Fibroblast of peridontal ligament (primary cell): ENCODE data around the gene FAM174C.
"Not testable (repeated sequence)": the region's sequence is repeated elsewhere in the genome, so short reads cannot be mapped to it uniquely, and the experiment has no call there.

Experiments
- DNase-seq: peaks from one replicate; pipeline ENCODE4 v3.0.0-alpha.2; 2010; ENCODE audit errors: extremely low read depth

Gene FAM174C

DNA sequence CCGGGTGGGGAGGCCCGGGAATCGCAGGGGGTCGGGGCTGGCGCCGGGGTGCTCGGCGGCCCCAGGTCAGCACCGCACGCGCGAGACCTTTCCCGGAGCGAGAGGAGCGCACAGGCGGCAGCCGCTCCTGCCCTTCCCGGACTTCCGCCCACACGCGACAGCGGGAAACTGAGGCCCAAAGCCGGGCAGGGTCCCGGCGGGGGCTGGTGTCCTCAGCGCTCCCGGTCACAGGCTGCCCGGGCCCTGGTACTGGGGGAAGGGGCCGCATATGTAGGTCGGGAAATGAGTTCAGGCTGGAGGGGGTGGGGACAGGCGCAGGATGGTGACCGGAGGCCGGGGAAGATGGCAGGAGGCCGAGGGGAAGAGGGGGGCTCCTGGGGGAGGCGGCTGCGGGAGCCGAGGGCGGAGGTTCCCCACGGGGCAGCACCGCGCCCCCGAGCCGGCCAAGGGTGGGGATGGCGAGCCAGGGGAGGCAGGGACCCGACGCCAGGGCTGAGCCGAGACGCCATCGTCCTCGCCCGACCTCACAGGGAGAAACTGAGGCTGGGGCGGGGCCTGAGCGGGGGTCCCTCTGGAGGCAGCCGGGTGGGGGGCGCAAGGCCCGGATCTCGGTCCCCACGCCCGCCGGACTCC, 38.2 kb upstream of the FAM174C start:
- no peak for DNase-seq

DNA sequence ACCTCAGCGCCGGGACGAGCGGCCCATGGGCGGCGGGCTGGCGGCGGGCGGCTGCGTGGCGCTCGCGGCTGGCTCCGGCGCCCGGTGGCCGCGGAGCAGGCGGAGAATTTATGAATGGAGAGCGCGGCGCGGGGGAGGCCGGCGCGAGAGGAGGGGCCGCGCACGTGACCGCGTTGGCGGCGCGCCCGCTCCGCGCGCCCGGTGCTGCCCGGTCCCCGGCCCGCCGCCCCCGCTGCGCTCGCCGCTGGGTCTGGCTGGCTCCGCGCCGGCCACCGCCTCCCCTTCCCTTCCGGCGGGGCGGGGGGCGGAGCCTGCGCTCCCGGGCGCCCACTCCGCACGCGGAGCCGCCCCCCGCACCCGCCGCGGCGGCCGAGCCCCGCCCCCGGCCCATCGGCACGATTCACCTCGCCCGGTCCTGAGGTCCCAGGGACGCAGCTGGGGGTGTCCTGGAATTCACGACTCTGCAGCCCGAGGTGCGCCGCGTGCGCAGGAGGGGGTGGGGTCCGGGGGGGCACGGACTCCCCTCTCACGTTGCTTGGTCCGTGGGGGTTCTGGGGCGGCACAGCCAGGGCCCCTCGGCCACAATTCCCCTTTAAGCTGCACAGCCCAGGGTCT, 37.5 kb upstream of the FAM174C start, which contains the start of gene CBARP:
CBARP (minus strand) TSS at position 252 of the 615 bp plus-strand sequence. CDS start 1,905 bp downstream, outside the sequence.
- DNase-seq = no peak

DNA sequence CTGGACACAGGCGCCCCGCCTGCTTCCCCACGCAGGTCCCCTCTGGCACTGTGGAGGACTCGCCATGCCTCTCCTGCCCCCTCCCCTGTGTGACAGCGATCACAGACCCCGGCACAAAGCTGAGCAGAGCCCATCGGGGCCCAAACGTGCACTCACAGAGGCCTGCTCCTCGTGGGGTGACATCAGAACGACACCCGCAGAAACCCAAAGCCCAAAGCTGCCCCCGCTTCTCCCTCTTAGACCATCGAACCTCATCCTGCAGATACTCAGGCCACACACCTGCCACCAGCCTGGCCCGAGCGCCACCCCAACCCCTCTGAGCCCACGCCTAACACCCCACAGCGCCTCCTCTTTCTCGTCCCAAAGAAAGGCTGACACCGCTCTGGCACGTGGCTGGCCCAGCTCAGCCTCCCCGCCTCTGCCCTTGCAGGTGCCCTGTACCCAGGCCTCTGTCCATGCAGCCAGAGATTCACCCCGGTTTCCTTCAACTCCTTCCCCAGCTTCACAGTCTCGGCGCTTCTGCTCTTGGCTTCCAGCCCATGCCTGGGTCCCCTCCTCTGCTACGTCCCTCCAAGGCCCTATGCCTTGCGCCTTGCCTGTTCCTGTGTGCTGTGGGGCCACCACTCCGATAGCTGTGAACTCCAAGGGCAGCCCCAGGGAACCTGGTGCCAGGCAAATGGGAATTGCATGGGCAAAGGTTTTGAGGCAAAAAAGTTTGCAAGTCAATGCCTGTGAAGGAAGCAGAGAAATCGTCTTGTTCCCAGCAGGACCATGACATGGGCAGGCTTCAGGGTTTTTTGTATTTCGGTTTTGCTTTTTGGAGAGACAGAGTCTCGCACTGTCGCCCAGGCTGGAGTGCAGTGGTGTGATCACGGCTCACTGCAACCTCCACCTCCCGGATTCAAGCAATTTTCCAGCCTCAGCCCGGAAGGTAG, 36.7 kb upstream of the FAM174C start:
- no peak for DNase-seq

GRCh38 chr19:1239420-1239795, 35.9 kb upstream of the FAM174C start:
- DNase-seq = no peak

DNA sequence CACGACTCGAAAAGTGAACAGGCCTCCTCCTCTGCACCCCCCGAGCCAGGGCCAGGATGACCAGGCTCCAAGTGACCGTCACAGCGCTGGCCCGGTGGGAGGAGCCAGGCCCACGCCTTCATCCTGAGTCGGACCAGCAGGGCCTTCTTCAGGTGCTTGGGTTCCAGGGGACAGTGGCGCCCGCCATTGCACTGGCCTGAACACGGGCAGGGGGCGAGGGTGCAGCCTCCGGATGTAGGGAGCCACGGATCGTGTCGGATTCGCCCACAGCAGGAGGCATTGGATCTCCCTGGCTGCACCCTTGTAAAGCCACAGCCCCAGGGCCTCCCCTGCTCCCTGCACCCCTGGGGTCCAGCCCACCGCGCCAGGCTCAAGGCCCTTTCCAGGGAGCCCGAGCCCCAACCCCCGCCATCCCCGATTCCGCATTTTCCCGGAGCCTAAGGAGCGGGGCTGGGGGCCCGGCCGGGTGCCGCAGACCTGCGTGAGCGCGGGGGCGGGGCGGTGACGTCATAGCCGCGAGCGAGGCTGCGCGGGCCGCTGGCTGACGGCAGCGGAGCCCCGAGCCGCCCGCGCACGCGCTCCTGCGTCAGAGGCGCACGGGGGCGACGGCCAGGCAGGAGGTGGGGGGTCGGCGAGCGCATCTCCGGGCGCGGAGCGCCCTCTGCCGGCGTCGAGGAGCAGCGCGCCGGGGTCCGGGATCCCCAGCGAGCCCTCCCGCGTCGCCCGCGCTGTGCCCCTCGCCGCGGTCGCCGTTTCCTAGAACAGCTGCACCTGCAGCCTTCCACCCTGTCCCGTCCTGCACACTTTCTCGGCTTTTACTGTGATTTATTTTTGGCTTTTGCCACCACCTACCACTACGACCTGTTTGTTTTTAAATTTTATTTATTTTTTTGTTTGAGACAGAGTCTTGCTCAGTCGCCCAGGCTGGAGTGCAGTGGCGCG, 35.3 kb upstream of the FAM174C start:
- peak; percentile 86 for DNase-seq

DNA sequence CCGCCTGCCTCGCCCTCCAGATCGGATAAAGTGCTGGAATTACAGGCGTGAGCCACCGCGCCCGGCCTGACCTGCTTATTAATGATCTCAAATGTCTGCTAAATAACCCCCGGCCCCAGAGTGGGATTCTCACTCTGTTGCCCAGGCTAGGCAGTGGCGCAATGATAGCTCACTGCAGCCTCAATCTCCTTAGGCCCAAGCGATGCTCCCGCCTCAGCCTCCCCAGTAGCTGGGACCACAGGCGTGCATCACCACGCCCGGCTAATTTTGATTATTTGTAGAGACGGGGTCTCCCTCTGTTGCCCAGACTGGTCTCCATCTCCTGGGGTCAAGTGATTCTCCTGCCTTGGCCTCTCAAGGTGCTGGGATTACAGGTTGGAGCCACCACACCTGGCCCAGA, 34.4 kb upstream of the FAM174C start:
- no peak for DNase-seq

DNA sequence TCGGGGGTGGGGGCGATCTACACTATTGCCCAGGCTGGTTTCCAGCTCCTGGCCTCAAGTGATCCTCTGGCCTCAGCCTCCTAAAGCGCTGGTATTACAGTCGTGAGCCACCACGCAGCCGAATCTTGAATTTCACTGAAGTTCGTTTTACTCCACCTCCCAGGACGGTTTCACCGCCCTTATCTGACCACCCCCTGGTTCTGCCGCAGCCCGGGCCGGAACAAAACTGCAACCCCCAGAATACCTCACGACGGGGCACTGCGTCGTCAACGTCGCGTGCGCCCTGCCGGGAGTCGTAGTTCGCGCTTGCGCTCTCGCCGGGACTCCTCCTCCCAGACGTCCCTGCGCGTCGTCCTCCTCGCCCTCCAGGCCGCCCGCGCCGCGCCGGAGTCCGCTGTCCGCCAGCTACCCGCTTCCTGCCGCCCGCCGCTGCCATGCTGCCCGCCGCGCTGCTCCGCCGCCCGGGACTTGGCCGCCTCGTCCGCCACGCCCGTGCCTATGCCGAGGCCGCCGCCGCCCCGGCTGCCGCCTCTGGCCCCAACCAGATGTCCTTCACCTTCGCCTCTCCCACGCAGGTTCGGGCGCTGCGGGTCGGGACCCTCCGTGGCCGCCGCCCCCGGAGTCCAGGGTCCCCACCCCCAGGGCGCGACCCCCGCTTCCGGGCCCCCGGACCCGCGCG, 33.8 kb upstream of the FAM174C start, which contains the start of gene ATP5F1D:
ATP5F1D (plus strand) TSS at position 335 of the 679 bp plus-strand sequence; CDS start at position 435, 100 bp downstream.
- DNase-seq = peak; percentile 92

DNA sequence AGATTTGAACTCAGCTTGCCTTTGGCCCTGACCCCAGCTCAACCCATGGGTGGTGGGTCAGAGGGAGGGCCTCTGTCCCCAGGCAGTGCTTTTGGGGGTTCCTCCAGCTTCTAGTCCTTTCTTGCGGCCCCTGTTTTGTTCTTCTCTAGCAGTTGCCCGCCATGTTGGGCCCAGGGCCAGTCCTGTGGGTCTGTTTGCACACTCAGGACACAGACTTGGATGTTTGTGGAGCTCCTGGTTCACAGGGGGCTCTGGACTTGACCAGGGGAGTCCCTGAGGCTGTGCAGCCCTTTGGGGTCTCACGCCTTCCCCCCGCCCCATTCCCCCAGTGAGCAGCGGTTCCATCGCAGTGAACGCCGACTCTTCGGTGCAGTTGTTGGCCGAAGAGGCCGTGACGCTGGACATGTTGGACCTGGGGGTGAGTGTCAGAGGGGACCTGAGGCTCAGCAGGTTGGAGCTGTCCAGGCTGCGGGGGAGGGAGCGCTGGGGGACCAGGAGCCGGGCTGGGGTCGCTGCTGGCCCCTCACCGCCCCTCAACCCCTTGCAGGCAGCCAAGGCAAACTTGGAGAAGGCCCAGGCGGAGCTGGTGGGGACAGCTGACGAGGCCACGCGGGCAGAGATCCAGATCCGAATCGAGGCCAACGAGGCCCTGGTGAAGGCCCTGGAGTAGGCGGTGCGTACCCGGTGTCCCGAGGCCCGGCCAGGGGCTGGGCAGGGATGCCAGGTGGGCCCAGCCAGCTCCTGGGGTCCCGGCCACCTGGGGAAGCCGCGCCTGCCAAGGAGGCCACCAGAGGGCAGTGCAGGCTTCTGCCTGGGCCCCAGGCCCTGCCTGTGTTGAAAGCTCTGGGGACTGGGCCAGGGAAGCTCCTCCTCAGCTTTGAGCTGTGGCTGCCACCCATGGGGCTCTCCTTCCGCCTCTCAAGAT, 31.3 kb upstream of the FAM174C start:
- DNase-seq = peak; percentile 79

DNA sequence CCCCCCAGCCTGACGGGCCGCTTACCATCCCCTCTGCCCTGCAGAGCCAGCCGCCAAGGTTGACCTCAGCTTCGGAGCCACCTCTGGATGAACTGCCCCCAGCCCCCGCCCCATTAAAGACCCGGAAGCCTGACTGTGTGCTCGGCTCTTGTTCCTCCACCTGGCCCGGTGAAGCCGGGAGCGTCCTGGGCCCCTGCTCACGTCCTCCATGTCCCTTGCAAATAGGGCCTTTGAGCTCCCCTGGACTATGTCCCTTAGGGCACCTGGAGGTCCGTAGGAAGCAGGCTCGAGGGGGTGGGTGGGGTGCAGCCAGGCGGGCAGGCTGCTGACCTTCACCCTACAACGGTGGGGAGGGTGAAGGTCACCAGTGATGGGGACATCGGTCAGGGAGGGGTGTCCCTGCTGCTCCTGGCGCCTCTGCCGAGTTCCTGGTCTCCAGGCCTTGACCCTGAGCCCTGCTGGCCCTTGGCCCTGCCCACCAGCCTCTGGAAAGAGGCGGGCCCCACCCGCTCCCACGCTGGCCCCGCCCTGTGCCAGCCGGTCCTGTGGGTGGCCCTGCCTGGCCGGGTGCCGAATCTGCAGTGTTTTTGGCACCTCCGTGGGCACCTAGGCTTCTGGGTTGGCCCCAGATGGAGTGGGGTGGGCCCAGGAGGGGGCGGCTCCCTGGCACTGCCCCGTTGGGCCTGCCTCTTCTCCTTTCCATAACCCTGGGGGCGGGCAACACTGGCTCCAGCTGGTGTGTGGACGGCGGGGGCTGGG, 30.5 kb upstream of the FAM174C start:
- no peak for DNase-seq

DNA sequence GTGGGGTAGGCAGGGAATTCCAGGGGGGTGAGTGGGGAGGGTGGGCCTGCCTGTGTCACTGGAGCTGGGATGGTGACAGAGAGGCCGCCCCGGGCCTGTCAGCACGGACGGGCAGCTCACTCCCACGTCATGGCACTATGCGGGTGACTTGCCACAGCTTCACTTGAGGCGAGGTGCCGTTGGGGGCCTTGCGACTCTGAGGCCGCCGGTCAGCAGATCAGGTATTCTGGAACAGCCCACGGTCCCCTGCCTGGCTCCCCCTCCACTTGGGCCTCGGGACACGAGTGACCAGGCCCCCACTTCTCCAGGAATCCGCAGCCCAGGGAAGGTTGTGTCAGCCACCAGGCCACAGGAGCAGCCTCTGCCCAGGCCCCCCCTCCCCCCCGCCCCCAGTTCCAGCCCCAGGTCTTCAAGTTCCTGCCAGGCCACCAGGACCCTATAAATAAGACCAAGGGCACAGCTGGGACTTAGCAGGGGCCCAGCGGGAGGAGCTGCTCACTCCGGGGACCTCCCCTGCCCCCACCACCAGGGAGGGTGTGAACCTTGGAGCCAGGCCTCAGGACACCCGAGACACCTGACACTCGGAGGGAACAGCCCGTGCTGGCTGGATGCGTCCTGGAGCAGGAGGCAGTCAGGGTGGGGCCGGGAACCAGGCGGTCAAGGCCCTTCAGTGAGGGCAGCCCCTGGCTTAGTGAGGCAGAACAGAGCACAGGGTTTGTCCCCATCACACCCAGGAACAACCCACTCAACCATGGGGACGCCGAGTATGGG, 29.7 kb upstream of the FAM174C start:
- DNase-seq = no peak

DNA sequence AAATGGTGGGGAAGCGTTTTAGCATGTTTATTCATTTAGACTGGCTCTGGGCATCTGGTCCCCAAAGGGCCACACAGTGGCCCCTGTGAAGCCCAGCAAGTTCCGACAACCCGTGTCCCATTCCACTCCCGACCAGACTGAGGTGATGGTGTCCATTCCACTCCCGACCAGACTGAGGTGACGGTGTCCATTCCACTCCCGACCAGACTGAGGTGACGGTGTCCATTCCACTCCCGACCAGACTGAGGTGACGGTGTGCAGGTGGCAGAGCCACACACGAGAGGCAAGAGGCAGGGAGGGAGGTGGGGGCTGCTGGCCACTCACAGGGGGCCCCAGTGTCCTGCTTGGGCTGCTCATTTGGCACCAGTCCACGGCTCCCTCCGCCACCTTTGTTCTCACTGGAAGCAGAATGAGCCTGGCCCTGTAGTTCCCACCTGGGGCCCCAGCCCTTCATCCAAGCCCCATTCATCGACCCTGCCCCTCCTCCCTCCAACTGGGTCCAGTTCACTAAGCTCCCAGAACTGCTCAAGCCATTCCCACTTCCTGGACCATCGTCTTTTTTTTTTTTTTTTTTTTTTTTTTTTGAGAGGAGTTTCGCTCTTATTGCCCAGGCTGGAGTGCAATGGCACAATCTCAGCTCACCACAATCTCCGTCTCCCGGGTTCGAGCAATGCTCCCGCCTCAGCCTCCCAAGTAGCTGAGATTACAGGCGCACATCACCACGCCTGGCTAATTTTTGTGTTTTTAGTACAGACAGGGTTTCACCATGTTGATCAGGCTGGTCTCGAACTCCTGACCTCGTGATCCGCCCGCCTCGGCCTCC, 28.9 kb upstream of the FAM174C start:
- not testable (repeated sequence) for DNase-seq

DNA sequence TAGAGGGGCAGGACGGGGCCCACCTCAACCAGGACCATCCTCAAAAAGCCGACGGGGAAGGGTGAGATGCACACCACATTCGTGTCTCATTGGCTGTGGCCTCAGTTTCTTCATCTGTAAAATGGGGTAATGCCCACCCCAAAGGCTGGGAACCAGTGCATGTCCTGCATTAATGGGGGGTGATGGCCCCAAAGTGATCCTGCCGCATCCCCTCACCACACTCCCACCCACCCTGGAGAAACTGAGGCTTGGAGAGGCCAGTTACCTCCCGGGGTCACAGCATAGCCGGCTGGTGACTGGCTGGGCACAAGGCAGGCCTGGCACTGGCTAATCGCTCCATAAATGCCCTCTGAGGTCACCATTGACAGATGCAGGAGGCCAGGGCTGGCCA, 27.6 kb upstream of the FAM174C start:
- DNase-seq = no peak

DNA sequence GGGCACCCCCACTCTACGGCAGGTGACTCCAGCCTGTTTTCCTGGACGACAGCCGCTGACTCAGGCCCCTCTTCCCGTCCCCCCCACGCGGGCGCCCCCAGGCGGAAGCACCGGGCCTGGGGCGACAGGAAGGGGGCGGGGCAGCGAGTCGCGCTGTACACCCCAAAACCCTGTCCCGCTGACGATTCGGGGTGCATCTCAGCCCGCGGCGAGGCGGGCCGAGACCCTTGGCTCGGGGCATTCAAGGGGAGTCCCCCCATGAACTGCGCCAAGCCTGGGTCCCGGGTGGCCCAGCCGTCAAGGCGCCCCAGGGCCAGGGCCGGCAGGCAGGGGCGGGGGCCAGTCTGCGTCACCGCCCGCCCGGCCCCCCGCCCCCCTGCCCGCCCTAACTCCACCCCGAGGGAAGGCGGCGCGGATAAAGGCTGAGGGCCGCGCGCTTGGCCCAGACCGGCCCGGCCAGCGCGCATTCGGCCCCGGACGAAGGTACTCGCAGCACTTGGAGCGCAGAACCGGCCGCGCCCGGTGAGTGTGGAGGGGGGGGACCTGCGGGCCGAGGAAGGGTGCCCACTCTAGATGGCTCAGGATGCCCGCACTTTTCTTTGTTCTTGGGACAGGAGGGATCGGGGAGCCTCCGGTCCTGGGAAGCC, 27.1 kb upstream of the FAM174C start, which contains the start of gene MIDN:
MIDN (plus strand) TSS at position 445 of the 647 bp plus-strand sequence. CDS start 1,714 bp downstream, outside the sequence.
- DNase-seq = peak; percentile 86

DNA sequence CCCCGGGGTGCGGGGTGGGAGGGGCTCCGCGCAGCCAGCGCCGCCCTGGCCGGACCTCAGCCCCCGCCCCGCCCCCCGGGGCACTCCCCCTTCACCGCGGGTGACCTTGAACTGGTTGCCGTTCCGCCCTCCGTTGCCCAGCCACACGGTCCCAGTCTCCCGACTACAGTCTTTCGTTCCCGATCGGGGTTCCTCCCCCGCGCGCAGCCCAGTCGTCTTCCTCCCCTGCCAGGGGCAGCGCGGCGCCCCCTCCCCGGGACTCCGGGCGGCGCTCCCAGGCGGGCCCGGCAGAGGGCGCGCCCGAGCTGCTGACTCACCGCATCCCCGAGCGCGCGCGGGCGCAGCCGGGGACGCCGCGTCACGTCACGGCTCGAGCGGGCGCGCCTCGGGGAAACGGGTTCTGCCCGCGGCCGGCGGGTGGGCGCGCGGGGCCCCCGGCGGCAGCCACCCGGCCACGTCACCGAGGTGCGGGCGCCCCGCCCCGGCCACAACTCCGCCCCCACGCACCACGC, 26.5 kb upstream of the FAM174C start:
- peak; percentile 67 for DNase-seq

- DNase-seq = peak; percentile 95
Measured at GRCh38 chr19:1249298-1249989, 25.9 kb upstream of the FAM174C start.

- DNase-seq = no peak
Measured at GRCh38 chr19:1249990-1250436, 25.3 kb upstream of the FAM174C start.
